ENCODE results near the gene GOLGB1.

Gene GOLGB1

GRCh38 chr3:121627211-121627610 lies 122.3 kb downstream of the GOLGB1 start:
- no peak for DNase-seq

GRCh38 chr3:121626495-121626894 lies 123.0 kb downstream of the GOLGB1 start:
- no peak for DNase-seq

- no peak for DNase-seq
Measured at GRCh38 chr3:121624147-121624899, 125.2 kb downstream of the GOLGB1 start.

- DNase-seq, result no peak
Measured at GRCh38 chr3:121621491-121621890, 128.1 kb downstream of the GOLGB1 start.

GRCh38 chr3:121619691-121620090 lies 129.8 kb downstream of the GOLGB1 start:
- no peak for DNase-seq
